Gastrocnemius medialis (tissue), 4 donors: ENCODE data around the gene CCDC85B.

Experiments
- POLR2A ChIP-seq, 2 donors: fragments of 450-650 bp; IDR thresholded peaks; one replicate each; pipeline ENCODE4 v1.6.1; 2017; ENCODE audit warnings: antibody characterized with exemption in 2 of 2, mild to moderate bottlenecking in 2 of 2, moderate library complexity in 2 of 2
- TF ChIP-seq, protein P1 (sequence below), 5 experiments: fragments of 450-650 bp in 3 of 5; fragments of 200-600 bp in 2 of 5; sonication (generic) in 2 of 5; IDR thresholded peaks in 4 of 5; conservative IDR thresholded peaks in 1 of 5; 1 replicate in 4 of 5; 2 replicates in 1 of 5; pipeline ENCODE4 v1.5.1; 2016 to 2019; ENCODE audit warnings: antibody characterized with exemption in 5 of 5, mild to moderate bottlenecking in 3 of 5, moderate library complexity in 3 of 5

DNA sequence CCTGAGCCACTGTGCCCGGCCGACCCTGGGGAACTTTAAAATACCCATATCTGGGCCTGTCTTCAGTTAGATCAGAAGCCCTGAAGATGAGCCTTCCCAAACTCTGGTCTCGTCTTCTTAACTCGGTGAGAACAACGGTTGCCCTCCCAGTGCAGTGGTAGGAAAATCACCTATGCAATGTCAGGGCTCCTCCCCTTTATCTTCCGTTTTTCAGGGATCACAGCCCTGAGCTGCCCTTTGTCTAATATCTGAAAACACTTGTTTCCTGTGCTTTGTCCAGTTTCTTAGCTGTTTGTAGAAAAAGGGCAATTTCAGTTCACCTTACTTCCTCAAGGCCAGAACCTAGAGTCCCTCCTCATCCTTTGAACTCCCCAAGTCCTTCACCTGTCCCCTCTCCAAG is 38.2 kb downstream of the CCDC85B start:
- TF ChIP-seq, protein P1, sequence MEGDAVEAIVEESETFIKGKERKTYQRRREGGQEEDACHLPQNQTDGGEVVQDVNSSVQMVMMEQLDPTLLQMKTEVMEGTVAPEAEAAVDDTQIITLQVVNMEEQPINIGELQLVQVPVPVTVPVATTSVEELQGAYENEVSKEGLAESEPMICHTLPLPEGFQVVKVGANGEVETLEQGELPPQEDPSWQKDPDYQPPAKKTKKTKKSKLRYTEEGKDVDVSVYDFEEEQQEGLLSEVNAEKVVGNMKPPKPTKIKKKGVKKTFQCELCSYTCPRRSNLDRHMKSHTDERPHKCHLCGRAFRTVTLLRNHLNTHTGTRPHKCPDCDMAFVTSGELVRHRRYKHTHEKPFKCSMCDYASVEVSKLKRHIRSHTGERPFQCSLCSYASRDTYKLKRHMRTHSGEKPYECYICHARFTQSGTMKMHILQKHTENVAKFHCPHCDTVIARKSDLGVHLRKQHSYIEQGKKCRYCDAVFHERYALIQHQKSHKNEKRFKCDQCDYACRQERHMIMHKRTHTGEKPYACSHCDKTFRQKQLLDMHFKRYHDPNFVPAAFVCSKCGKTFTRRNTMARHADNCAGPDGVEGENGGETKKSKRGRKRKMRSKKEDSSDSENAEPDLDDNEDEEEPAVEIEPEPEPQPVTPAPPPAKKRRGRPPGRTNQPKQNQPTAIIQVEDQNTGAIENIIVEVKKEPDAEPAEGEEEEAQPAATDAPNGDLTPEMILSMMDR (IDR thresholded peaks at IDR 0.05 in 4 of 5, conservative IDR thresholded peaks at IDR 0.05 in 1 of 5) = no peak
- no peak for TF ChIP-seq POLR2A (IDR thresholded peaks at IDR 0.05)
